NCI-H460 (cell line): ENCODE data around the gene SALL1. TPM values are rescaled to one million over a fixed set of nuclear protein-coding genes. Genes with fewer than 3 reads are reported as not detected.
A peak's percentile ranks its signal among the peaks of the same experiment; 100 is the strongest.

Experiments
- DNase-seq: peaks from one replicate; pipeline ENCODE4 v3.0.0-alpha.2; 2016; ENCODE audit warnings: low read depth; ENCODE audit errors: extremely low read depth
- total RNA-seq: library from RNA; depleted of rRNA; stranded (reverse); fragments of >200 nt; shearing (Covaris generic); gene quantifications from 2 replicates; pipeline ENCODE4 v1.2.3, GENCODE V29; 2014

Gene SALL1
- total RNA-seq, 1 experiment from 2014 or later = 1.6 TPM

DNA sequence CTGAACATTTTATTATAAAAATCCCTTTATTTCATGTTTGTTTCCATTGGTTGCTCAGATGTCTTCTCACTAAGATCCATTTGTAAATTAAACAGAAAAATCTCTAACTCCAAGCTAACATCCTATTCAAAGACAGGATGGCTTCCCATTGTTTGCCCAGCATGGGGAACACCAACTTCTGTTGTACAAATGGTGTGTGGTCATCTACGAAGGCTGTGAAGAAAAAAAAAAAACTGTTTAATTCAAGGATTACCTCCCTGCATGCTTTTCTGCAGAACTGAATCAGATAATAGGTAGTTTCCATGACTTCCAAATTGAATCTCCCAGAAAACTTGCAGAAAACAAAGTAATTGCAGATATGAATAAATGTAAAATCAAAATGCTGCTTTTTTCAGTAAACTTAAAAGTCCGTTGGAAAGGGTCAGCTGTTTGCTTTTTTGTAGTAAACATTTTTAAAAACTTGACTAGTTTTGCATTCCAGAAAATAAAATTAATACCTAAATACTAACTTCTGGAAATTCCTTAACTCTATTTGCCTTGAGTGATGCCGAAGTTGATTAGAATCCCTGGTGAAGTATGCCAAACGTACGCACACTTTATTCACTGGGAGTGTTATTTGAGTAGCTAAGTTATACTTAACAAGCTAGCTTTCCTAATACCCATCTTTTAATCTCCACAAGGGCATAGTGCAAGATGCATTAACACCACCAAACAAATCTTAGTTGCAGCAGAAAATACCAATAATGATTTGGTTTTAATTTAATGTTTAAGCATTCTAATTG lies 7.7 kb downstream of the SALL1 start:
- DNase-seq = no peak

DNA sequence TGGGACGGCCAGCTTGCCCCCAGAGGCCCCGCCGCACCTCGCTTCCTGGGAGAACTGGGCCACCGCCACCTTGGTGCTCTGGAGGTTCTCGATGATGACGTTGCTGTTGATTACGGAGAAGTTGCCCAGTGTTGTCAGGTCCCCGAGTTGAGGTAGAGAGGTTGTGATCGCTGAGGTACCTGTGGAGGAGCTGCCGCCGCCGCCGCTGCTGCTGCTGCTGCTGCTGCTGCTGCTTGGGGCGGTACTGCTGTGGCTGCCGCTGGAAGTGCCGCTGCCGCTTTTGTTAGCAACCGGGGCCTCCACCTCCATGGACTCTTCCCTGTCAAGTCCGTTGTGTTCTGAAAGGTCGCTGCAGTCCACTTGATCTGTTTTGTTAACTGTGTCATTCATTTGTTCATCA lies 9.5 kb downstream of the SALL1 start:
- no peak for DNase-seq

DNA sequence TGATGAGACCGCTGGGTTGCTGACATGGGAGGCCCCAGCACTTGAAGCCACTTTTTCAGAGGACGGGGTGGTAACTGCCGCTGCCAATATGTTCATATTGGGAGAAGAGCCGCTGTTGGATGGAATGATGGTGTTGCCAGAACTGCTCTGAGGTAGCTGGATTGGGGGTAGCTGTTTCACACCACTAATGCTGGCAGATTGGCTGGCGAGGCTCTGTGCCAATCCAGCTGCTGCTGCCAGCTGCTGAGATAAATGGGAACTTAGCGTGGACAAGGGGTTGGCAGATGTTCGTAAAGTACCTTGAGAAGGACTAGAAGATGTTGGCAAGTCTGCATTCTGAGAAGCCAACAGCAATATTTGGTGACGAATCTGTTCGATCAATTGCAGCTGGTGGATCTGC lies 10.0 kb downstream of the SALL1 start:
- no peak for DNase-seq

- DNase-seq = no peak
These were observed 11.0 kb downstream of the SALL1 start for GRCh38 chr16:51140112-51140511.

DNA sequence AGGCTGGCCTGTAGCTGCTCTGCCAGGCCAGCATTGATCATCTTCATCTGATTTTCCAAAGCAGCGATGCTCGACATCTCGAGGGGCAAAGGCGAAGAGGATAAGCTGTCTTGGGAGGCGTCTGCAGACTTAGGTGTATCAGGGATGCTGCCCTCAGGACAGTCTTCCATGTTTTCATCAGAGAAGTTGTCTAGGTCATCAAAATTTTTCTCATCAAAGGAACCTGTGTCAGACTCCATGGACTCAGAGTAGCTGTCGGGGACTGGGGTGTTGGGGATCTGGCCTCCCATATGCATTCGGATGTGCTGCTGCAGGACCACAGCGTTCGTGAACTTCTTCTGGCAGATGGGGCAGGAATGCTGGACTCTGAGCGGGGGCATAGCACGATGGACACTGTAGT lies 11.5 kb downstream of the SALL1 start:
- DNase-seq = no peak

DNA sequence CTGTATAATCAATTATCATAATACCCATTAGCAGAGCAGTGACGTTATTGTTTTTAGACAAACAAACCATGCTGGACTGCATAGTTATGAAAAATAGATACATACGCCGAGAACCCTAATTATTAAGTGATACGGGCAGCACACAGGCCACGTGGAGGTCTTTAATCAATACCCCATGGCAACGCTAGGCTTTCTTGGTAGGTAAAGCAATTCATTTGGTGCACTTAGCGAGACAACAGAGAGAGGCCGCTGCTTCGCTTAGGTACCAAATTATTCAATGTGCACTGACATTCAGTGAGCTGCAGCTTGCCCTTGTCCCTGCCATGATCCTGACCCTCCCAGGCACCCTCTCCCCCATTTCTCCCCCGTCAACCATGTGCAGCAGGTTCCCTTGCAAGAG lies 12.9 kb downstream of the SALL1 start:
- DNase-seq = no peak

DNA sequence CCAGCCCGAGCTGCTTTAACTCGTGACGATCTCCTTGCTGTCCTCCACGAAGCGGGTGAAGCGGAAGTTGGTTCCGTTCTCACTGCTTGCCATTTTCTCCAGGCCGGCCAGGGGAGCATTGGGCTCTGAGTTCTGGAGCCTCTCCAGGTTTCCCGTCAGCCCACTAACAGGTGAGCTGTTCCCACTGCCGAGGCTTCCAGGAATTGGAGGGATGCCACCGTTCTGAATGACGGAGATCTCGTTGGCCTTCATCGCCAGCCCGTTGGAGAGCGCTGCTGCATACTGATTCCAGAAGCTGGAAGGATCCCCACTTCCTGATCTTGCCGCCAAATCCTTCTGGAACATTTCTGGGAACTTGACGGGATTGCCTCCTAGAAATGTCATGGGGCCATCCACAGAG lies 14.0 kb downstream of the SALL1 start:
- DNase-seq = no peak

DNA sequence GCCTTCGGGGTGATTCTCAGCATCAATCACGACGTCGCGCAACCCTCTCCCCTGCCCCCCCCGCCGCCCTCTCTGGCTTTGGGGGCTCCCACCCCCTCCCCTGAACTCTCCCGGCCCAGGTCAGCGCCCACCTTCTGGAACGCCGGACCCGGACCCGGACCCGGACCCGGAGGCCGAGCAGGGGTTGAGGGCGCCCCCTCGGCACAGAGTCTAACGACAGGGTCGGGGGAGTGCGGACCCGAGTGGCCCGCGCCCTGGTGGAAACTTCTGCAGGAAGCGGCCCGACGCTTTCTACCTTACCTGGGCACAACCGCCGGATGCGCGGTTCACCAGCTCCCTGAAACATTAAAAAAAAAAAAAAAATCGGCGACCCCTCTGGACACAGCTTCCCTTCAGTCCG lies 16.2 kb downstream of the SALL1 start:
- DNase-seq = no peak

DNA sequence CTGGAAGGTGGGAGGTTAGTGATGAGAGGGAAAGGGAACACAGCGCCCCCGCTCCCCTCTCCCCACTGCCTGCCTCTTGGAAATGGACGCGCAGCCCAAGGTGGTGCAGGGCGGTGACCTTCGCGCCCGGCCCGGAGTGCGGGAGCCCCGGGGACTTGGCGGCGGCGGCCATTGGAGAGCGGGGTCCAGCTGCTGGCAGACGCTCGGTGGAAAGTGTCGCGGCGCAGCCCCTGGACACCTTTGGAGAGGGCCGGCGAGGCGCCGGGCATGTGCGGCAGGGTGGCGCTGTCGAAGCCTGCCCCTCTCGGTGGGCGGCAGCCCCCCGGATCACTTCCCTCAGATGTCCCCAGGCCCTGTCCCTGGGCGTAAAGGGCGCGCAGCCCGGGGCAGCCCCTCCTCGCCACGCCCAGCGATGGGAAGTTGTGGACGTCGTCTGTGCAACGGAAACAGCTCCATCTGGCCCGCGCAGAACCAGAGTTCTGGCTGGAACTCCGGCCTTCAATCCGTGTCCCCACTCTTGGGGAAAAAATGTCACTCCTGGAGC lies 16.7 kb downstream of the SALL1 start:
- DNase-seq = no peak

- no peak for DNase-seq
These were observed 17.4 kb downstream of the SALL1 start for GRCh38 chr16:51133688-51134087.

DNA sequence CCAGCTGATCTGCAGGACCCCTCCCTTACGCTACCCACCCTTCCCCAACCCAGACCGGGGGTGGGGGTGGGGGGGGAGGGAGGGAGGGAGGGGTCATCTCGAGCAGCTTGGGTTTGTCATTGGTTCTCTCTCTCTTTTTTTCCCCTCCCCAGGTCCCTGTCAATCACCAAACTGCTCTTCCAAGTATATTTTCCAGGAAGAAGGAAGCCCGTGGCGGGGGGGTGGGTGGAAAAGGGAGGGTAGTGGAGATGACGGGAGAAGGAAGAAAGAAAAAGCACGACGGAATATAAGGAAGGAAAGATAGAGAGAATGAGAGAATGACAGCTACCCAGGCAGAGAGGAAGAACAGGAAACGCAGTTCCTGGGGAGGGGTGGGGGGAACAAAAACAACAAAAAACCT lies 17.9 kb downstream of the SALL1 start:
- peak; percentile 14 for DNase-seq

DNA sequence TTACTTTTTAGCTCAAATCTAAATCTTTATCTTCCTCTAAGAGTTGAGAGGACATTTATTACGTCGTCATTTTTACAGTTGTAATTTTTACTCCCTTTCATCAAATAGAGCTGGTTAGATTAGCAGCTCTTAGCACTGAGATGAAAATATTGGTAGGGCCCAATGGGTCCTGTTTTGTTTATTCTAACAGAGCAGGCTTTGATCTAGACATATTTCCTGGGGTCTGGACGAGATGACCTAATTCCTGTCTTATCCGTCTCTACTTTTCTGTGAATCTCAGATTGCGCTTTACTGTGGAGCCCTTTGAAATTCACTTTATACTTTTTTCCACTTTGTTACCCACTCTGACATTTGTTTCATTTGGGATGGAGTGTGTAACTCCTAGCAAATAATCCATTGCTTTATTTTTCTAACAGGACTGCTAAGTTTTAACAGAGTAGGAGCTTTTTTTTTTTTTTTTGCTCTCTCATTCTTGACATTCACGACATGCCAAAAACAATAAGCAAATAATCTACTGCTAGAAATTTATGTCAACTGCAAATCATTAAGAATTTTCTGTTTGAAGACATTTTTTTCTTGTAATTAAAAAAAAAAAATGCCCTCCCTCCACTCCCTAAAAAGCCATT lies 18.5 kb downstream of the SALL1 start:
- peak; percentile 13 for DNase-seq

DNA sequence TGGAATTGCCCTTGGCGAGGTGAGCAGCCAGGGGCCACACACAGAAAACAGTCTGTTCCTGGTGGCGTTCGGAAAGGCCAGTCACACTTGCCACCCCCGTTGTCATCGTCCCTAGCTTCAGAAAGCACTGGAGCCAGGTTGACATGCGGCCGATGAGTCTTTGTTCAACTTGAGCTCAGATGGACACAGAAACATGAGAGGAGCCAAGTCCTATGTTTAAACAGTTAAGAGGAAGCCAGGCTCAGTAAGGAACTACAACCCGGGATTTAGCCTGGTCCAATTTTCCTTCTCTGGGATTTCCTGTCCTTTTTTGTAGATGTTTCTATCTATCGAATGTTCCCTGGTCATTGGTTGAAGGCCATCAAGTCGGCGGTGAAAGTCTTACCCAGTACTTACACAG lies 19.5 kb downstream of the SALL1 start:
- no peak for DNase-seq

GRCh38 chr16:51129105-51129504 lies 22.0 kb downstream of the SALL1 start:
- no peak for DNase-seq

- DNase-seq = no peak
These were observed 25.1 kb downstream of the SALL1 start for GRCh38 chr16:51125992-51126391.

GRCh38 chr16:51124896-51125295 lies 26.2 kb downstream of the SALL1 start:
- no peak for DNase-seq

DNA sequence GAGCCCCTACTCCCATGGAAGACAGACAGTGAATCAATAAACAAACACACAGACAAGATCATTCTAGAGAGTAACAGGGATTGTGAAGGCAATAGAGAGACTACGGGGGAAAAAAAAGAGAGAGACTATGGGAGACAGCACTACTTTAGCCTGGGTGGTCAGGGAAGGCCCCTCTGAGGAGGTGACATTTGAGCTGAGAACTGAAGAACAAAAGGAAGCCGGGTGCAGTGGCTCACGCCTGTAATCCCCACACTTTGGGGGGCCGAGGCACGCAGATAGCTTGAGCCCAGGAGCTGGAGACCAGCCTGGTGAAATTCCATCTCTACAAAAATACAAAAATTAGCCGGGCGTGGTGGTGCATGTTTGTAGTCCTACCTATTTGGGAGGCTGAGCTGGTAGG lies 29.2 kb downstream of the SALL1 start:
- DNase-seq = no peak

DNA sequence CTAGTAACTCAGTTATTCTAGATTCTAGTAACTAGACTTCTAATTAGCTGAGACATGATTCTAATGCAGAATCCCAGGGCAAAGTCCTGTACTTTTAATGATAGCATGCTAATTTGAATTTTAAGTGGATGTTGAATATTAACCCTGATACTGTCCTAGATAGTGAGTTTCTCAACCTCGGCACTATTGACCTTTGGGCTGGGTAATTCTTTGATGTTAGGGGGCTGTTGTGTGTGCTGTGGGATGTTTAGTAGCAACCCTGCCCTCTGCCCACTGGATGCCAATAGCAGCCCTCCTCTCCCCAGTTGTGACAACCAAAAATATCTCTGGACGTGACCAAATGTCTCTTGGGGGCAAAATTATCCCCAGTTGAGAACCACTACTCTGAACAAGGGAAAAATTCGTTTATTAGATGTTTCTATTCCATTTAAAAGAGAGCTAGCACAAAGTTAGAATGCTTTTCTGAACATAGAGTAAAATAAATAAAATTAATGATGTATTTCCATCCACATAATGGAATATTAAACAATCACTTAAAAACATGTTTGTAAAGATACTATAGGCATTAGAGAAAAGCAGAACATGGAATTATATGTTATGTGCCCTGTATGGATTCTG lies 30.2 kb downstream of the SALL1 start:
- no peak for DNase-seq

GRCh38 chr16:51119973-51120729 lies 30.9 kb downstream of the SALL1 start:
- DNase-seq = no peak

- no peak for DNase-seq
These were observed 31.5 kb downstream of the SALL1 start for GRCh38 chr16:51119556-51119955.

DNA sequence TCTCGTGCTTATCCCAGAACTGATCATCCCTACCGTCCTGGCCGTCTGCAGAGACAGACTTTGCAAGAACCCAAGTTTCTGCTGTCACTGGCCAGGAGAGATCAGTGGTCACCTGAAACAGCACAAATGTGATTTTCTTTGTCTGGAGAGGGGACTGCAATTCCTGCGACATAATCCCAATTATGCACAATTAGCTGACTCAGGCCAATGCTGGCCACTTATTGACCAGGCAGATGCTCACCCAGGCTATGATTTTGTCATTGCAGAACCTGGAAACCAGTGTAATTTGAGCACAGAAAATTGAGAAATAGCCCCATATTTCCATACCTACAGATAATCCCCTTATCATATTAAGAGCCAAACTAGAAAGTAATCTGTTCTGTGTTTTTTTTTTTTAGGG lies 34.7 kb downstream of the SALL1 start:
- no peak for DNase-seq
